Measurements from ENCODE around the gene FLOT1.
"Not testable (repeated sequence)": the region's sequence is repeated elsewhere in the genome, so short reads cannot be mapped to it uniquely, and the experiment has no call there.

FLOT1 gene

GRCh38 chr6:30767158-30767943 is 24.9 kb upstream of the FLOT1 start:
- DNase-seq (ENCODE audit: low spot score), result no peak
- Histone ChIP-seq H3K4me3 (no peak overlapping the region), H3K27ac (no peak overlapping the region)
- no peak for TF ChIP-seq CTCF (IDR thresholded peaks at IDR 0.05)

GRCh38 chr6:30766461-30767157 is 24.1 kb upstream of the FLOT1 start:
- no peak overlapping the region for H3K4me3 ChIP-seq
- DNase-seq (ENCODE audit: low spot score), result no peak
- TF ChIP-seq CTCF (IDR thresholded peaks at IDR 0.05), result no peak
- no peak overlapping the region for H3K27ac ChIP-seq

- not testable (repeated sequence) for H3K4me3 ChIP-seq; H3K27ac ChIP-seq; DNase-seq (ENCODE audit: low spot score)
These were observed 23.0 kb upstream of the FLOT1 start for GRCh38 chr6:30765495-30765894.

- not testable (repeated sequence) for H3K4me3 ChIP-seq
These were observed 22.1 kb upstream of the FLOT1 start for GRCh38 chr6:30764490-30765043.

GRCh38 chr6:30763618-30764489 is 21.4 kb upstream of the FLOT1 start:
- H3K27ac ChIP-seq, result no peak overlapping the region
- no peak overlapping the region for H3K4me3 ChIP-seq
- no peak for TF ChIP-seq CTCF (IDR thresholded peaks at IDR 0.05)
- no peak for DNase-seq (ENCODE audit: low spot score)

More at GRCh38 chr6:30764490-30765043, 22.1 kb upstream of the FLOT1 start:
- not testable (repeated sequence) for H3K27ac ChIP-seq; DNase-seq (ENCODE audit: low spot score)

- no peak for DNase-seq (ENCODE audit: low spot score)
- Histone ChIP-seq H3K4me3 (no peak overlapping the region), H3K27ac (no peak overlapping the region)
- TF ChIP-seq CTCF (IDR thresholded peaks at IDR 0.05), result no peak
These were observed 20.7 kb upstream of the FLOT1 start for GRCh38 chr6:30763155-30763617.

GRCh38 chr6:30761791-30762429 is 19.4 kb upstream of the FLOT1 start:
- no peak for TF ChIP-seq CTCF (IDR thresholded peaks at IDR 0.05)
- no peak overlapping the region for H3K27ac ChIP-seq
- H3K4me3 ChIP-seq, result no peak overlapping the region
- DNase-seq (ENCODE audit: low spot score), result no peak
